NK-92 (cell line): ENCODE results near the gene TTLL10.
"Not testable (repeated sequence)": the region's sequence is repeated elsewhere in the genome, so short reads cannot be mapped to it uniquely, and the experiment has no call there.

Source experiments
- DNase-seq: peaks from one replicate; lab custom pipeline; 2025; ENCODE audit not compliant: unreplicated experiment; lab: John Stamatoyannopoulos, UW

TTLL10 gene

DNA sequence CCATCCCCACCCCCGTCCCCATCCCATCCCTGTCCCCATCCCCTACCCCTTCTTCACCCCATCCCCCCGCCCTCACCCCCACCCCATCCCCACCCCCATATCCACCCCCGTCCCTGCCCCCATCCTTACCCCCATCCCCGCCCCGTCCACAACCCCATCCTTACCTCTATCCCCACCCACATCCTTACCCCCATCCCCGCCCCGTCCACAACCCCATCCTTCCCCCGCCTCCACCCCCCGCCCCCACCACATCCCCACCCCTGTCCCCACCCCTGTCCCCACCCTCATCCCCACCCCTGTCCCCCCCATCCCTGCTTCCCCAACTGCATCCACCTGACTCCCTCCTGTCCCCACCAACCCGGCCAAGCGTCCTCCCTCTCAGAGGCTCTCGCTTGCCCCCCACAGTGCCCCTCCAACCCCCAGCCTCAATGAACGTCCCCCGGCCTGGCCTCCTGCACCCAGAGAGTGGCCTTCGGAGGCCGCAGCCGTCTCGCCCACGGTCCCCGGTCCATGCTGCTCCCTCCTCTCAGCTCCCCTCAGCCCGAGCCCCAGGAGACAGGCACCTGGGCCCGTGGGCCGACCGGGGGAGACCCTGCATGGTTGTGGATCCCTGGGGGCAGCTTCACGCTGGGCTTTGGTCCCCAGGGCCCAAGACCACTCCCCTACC is 32.3 kb upstream of the TTLL10 start:
- no peak for DNase-seq

- no peak for DNase-seq
These were observed 31.8 kb upstream of the TTLL10 start for GRCh38 chr1:1141911-1142250.

- not testable (repeated sequence) for DNase-seq
These were observed 31.3 kb upstream of the TTLL10 start for GRCh38 chr1:1142352-1142751.

DNA sequence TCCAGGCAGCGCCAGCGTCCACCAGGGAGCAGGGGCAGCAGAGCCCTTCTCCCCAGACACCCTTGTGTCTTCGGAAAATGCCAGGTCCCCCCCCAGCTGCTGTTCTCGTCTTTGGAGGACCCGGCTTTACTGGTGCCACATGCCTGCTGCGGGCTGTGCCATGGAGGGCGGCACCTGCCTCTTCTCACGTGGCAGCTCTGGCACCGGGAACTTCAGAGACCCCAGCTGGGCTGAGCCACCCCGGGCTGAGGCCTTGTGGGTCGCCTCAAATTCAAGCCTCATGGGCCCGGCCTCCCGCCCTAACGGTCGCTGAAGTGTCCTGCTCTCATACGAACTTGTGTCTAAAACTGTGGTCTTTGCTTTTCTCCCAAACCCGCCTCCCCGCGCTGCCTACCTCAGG is 30.8 kb upstream of the TTLL10 start:
- DNase-seq: no peak

GRCh38 chr1:1143636-1144035 is 30.0 kb upstream of the TTLL10 start:
- no peak for DNase-seq

DNA sequence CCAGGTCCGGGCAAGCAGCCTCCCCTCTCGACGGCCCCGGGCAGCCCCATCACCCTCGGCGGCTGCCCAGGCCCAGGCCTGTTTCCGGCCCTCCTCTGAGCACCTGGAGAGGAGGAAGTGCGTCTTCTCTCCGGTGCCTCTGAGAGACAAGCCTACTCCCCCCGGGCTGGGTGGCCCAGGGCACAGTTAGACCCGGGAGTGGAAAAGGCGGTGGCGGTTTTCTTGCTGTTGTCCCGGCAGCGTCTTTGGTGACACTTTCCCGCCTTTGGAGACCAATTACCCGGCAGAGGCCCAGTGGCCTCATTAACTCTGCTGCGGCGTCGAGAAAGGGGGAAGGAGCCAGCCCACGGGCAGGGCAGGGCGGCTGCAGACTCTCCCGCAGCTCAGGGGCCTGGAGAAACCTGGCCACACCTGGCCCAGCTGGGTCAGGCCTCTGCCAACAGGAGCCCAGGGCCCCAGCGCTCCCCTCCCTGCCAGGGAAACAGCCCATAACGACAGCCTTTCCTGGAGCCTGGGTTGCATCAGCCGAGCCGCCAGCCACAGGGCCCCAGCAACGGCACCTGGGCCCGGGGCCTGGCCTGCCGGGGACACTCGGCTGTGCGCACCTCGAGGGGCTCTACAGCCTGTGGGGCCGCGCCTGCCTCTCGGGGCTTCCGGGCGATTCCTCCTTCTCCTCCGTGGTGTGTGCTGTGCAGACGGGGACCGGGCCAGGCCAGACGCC is 29.4 kb upstream of the TTLL10 start:
- DNase-seq: no peak

DNA sequence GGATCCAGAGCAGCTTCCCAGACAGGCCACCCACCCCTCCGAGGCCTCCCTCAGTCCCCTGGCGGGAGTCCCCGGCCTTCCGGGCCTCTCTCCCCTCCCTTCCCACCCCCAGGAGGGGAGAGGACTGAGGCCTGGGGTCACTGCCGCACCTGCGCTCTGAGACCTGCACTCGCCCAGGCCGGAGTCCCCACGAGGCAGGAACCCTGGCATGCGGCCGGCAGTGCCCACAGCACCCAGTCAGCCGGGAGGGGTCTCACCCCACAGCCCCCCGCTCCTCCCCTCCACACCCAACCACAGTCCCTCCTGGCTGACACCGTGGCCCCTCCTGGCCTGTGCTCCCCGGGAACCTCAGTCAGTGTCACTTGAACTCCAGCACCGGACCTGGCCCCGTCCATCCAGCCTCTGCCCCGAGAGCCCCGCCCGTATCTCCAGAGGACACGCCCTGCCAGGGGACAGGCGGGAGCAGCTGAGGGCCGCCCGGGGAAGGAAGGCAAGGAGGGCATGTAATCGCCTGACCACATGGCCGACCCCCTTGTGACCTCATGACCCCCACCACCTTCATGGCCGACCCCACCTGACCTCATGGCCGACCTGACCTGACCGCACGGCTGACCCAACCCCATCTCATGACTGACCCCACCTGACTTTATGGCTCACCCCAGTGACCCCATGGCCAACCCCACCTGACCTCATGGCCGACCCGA is 28.7 kb upstream of the TTLL10 start:
- DNase-seq: no peak

DNA sequence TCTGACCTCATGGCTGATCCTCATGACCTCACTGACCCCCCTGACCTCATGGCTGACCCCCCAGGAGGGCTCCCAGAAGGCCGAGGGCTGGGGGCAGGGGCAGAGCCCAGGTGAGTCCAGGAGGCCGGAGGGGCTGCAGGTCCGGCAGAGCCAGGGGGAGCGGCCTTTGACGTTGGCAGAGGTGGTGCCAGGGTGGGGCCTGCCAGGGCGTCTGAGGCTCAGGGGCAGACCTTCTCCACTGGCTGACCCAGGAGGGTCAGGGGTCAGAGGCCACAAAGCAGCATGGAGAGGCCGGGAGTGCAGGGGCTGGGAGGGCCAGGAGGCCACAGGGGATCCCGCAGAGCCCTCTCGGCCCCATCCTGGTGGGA is 28.1 kb upstream of the TTLL10 start:
- DNase-seq: no peak

DNA sequence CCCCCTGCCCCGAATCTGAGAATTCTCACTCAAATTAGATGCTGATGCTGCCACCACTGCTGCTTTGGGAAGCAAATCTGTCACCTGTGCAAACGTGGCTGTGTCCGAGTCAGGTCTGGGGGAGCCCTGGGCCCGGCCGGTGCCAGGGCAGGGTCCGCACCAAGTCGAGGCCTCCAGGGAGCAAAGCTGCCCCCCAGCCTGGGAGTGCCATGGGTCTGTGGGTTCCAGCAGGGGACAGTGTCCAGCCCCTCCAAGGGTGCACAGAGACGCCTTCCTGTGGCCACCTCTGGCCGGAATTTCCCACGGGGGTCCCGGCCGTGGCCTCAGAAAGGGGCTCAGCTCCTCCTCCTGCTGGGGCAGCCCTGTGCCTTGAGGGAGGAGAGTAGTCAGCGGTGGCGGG is 27.7 kb upstream of the TTLL10 start:
- no peak for DNase-seq

GRCh38 chr1:1146596-1146995 is 27.1 kb upstream of the TTLL10 start:
- no peak for DNase-seq

DNA sequence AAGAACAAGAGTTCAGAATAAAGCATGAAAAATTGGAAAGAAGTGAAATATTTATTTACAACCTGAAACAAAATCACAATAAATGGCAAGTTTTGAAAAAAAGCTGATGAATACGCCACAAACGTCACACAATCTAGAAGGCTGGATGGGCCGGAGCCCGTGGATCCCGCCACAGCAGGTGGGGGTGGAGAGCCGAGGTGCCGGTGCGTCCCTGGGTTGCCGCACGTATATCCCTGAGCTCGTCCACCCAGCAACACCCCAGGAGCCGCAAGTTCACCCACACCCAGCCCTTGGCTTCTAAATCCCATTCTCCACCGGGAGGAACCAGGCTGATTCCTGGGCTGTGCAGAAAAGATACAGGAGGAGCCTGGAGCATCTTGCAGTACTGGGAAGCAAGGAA is 25.6 kb upstream of the TTLL10 start:
- DNase-seq: no peak

GRCh38 chr1:1148569-1148968 is 25.1 kb upstream of the TTLL10 start:
- no peak for DNase-seq

- no peak for DNase-seq
These were observed 24.3 kb upstream of the TTLL10 start for GRCh38 chr1:1149416-1149815.

GRCh38 chr1:1150100-1150499 is 23.6 kb upstream of the TTLL10 start:
- DNase-seq: no peak

DNA sequence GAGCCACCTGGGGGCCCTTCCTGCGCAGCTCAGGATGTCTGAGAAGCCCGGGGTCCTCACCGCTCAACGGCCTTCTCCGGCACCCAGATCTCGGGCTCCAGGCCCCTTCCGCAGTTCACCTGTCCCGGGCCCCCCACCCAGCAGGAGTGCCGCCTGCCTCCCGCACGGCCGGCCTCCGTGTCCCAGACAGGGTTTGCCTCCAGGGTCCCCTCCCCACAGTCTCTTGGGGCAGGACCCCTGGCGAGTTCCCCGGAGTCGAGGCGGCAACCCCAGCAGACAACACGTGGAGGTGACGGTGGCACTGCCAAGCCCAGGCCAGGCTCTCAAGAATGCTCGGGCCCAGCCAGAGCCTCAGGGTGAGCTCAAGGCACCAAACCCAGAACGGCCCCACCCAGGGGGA is 22.4 kb upstream of the TTLL10 start:
- DNase-seq: no peak

GRCh38 chr1:1152431-1152830 is 21.2 kb upstream of the TTLL10 start:
- not testable (repeated sequence) for DNase-seq

DNA sequence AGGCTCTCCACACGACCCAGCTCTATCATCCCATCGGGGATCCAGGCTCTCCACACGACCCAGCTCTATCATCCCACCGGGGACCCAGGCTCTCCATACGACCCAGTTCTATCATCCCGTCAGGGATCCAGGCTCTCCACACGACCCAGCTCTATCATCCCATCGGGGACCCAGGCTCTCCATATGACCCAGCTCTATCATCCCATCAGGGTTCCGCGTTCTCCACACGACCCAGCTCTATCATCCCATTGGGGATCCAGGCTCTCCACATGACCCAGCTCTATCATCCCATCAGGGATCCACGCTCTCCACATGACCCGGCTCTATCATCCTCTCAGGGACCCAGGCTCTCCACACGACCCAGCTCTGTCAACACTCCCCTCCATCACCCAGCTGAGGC is 20.5 kb upstream of the TTLL10 start:
- not testable (repeated sequence) for DNase-seq

DNA sequence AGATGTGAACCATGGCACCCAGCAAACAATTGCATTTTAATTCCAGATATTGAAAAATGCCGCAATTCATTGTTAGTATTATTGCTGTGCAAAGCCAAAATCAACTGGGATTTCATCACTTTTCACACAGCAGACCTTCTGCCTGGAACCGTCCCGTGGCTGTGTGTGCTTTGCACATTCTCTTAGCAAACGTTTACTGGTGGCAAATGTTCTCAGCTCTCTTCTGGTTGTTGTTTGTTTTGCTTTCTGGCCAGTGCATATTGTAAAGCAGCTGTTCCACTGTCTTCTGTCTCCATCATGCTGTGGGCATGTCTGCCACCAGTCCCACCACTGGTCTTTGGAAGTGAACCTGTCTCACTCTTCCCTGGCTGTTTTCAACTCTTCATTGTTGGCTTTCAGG is 19.8 kb upstream of the TTLL10 start:
- DNase-seq: no peak

- DNase-seq: no peak
These were observed 18.4 kb upstream of the TTLL10 start for GRCh38 chr1:1155258-1155657.

GRCh38 chr1:1156140-1157032 is 17.3 kb upstream of the TTLL10 start:
- no peak for DNase-seq

- DNase-seq: no peak
These were observed 16.7 kb upstream of the TTLL10 start for GRCh38 chr1:1157033-1157365.
